ENCODE data around the gene MCCC2.
"Not testable (repeated sequence)": the region's sequence is repeated elsewhere in the genome, so short reads cannot be mapped to it uniquely, and the experiment has no call there.

The MCCC2 gene

DNA sequence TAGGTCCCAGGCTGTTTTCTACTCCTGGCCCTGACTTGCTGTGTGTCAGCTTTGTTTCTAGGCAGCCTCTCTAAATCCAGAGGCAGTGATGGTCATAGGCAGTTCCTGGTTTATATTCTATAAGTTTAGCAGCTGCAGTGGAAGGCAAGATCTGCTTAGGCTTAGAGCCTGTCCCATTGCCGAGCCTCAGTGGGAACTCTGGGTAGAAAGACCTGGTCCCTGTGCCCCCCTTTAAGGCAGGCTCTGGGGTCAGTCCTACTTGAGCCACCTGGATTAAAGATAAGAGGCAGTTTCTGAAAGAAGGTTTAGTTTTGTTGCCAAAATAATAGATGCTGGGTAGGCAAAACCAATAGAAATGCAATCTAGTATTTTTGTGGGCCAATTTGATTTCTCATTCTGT, 13.6 kb downstream of the MCCC2 start:
- DNase-seq (ENCODE audit: low spot score) = no peak

DNA sequence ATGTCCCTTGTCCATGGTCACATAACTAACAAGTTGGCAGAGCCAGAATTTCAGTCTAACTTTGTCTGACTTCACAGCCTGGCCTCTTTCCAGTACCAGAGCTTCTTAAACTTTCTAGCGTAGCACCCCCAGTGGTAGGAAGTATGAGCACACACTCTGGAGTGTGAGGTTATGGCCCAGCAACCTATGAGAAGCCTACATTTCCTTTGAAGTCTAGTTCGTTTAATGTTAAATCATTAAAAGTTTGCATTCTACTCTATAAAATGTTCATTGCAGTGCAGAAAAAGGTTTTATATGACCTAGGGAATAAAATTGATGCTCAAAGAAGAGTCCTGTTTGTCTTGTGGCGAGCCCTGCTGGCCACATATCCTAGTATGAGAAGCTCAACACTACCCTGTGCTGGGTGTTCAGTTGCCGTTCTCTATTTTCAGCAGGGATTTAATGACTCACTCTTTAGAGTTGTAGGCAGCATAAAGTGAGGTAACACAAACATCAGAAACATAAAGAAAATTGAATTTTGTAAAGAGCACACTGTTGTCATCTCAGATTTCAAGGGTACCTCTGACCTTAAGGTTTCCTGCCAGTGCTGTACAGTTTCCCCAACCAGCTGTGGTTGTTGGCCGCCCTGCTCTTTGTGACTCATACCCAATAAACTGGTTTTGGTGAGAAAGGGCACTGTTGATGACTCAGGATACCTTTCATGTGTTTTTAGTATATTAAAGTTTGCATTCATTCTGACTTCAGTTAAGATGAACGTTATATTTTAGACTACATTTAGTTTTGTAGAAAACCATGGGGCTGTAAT, 14.3 kb downstream of the MCCC2 start:
- peak; percentile 92 for DNase-seq (ENCODE audit: low spot score)

DNA sequence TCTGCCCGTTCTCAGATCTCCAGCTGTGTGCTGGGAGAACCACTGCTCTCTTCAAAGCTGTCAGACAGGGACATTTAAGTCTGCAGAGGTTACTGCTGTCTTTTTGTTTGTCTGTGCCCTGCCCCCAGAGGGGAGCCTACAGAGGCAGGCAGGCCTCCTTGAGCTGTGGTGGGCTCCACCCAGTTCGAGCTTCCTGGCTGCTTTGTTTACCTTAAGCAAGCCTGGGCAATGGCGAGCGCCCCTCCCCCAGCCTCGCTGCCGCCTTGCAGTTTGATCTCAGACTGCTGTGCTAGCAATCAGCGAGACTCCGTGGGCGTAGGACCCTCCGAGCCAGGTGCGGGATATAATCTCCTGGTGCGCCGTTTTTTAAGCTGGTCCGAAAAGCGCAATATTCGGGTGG, 22.8 kb downstream of the MCCC2 start:
- not testable (repeated sequence) for DNase-seq (ENCODE audit: low spot score)

DNA sequence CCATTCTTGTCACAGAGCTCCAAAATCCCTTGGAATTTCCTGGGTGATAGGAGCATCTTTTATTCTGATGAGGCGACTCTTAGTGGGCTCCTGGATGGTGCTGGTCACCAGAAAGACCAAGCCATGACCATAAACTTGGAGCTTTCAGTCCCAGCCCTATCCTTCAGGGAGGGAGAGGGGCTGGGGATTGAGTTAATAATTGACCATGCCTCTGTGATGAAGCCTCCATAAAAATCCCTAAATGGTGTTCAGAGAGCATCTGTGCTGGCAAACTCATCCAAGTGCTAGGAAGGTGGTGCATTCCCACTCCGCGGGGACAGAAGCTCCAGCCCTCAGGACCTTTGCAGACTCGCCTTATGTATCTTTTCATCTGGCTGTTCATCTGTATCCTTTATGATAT, 28.7 kb downstream of the MCCC2 start:
- DNase-seq (ENCODE audit: low spot score) = no peak

DNA sequence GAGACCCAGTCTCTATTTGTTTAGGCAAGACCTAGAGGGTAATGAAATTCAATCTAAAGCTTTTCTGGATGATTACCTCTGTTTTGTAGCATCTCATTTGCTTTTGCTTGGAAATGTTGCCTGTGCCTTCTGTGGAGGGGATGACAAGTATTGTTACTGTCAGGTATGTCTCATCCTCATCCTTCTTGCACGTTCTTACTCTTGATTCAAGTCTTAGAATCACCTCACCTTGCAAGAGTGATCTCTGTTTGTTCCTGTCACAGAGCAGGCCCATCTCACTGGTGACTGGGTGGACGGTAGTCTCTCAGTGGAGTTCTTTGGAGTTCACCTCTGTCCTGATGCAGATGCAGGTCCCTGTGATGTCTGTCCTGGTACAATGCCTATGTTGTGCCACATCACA, 33.5 kb downstream of the MCCC2 start:
- no peak for DNase-seq (ENCODE audit: low spot score)

DNA sequence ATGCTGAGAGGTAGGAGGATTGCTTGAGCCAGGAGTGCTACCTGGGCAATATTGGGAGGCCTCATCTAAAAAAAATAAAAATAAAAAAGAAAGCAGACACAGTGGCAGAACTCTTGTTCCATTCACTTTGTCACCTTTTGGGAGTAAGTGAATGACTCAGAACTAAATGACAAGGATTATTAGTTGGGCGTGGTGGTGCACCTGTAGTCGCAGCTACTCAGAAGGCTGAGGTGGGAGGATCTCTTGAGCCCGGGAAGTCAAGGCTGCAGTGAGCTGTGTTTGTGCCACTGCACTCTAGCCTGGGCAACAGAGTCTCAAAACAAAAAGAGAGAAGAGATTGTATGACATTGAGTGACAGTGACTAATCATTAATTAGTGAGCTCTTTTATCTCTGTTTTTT, 34.1 kb downstream of the MCCC2 start:
- no peak for DNase-seq (ENCODE audit: low spot score)

DNA sequence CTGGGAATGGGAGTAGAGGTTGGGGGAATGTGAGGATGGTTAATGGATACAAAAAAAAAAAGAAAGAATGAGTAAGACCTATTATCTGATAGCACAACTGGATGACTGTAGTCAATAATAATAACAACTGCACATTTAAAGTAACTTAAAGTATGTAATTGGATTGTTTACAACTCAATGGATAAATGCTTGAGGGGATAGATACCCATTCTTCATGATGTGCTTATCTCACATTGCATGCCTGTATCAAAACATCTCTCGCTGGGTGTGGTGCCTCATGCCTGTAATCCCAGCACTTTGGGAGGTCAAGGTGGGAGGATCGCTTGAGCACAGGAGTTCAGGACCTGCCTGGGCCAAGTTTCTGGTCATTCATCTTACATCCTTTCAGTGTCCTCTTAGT, 34.6 kb downstream of the MCCC2 start:
- DNase-seq (ENCODE audit: low spot score) = no peak

DNA sequence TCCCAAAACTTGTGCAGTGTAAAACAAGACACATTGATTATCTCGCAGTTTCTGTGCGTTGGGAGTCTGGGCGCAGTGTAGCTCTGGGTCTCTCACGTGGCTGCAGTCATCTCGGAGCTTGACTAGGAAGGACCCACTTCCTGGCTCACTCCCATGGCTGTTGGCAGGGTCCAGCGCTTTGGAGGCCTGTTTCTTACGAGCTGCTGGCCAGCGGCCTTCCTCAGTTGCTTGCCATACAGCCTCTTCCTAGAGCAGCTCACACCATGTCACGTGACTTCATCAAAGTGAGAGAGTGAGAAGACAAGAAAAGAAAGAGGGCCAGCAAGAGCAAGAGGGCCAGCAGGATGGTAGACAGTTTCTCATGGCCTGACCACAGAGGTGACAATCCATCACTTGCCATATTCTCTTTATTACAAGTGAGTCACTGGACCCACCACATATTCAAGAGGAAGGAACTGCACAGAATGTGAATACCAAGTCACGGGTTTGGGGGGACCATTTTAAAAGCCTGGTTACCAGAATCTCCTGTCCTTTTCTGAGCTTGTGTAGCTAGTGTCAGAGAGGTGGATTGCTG, 36.2 kb downstream of the MCCC2 start:
- DNase-seq (ENCODE audit: low spot score) = no peak

DNA sequence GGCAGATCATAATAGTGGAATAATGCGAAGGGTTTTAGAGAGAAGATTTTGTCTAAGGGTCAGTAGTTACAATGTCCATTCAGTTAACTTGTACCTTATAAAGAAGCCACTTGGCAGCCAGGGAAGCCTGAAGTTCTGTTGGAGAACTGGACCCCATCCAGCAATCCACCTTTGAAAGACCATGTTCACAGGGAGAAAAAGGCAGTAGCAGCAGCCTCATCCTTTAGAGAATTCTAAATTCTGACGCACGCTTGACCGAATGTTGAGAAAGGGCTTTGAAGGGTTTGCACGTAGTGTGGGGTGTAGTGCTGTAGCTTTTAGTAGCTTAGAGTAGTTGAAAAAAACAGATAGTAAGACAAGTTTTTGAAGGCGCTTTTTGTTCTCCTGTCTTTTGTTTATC, 42.8 kb downstream of the MCCC2 start:
- no peak for DNase-seq (ENCODE audit: low spot score)

DNA sequence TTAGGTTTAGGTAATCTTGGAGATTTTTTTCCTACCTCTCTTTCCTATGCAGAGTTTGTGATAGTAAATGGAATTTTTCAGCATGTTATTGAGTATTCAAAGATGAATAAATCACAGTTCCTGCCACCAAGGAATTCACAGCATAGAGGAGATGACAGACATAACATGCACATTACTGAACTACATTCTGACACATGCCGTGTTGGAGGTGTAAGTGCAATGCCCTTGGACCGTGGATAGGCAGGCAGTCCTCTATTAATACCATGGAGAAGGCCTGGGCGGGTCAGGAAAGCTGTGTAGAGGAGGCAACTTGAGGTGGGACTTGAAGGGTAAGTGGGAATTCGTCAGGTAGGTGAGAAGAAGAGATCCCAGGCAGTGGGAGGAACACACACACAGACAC, 43.9 kb downstream of the MCCC2 start:
- DNase-seq (ENCODE audit: low spot score) = no peak

DNA sequence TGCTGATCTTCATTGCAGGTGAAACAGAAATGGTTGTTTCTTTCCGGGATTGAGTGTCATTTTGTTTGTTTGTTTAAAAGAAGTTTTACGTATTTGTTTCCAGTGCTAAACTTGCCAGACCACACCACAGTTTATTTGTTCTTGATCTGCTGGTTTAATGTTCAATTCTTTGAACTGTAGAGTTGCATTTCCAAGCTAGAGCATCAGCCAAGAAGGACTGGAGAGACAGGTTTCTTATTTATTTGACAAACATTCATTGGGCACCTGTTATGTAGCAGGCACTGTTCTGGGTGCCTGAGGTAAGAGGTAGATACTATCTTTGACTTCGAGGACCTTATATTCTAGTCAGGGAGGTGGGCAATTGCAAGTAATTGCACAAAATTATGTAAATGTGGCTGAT, 45.0 kb downstream of the MCCC2 start:
- DNase-seq (ENCODE audit: low spot score) = no peak

DNA sequence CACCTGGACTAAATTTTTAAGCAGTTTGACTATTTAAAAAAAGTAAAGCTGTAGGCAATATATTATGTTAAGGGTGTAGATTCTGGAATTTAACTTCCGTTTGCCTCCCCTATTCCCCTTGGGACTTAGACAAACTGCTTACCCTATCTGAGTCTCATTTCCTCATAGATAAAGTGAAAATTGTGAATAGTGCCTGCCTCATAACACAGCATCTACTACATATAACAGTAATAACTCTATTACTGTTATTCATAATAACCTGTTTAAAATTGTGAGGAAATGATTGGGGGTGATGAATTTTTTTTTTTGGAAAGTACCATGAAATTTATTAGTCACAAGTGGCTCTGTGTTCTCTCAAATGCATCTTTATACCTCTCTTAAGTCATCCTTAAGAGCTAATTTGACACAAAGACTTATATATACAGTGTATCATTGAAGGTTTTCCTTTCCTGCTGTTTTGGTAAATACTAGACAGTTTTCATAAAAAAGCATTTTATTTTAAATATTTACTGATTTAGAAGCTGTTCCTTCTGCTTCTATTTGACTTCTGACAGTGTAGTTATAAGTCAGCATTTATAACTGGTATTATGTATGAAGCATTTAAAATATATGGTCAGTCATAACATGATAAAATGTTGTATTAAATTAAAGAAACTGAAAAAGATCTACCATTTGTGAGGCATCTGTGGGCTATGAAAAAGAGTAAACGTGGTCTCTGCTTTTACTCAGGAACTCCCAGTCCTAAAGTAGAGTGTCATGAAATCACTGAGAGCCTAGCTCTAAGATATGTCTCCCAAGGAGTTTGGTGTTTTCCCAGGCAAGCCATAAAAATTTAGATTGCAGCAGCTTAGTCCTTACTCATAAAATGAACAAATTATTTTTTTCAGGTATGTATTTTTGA, 46.4 kb downstream of the MCCC2 start:
- DNase-seq (ENCODE audit: low spot score) = no peak

DNA sequence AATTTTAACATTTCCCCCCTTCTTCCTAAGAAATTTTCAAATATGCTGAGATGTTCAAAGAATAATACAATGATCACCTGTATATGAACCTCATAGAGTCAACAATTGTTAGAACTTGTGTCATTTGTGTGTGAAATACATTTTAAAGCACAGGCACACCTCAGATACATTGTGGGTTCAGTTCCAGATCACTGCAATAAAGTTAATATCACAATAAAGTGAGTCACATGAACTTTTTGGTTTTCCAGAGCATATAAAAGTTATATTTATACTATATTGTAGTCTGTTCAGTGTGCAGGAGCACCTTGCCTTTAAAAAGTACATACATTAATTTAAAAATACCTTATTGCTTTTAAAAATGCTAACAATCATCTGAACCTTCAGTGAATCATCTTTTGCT, 50.0 kb downstream of the MCCC2 start:
- DNase-seq (ENCODE audit: low spot score) = no peak

DNA sequence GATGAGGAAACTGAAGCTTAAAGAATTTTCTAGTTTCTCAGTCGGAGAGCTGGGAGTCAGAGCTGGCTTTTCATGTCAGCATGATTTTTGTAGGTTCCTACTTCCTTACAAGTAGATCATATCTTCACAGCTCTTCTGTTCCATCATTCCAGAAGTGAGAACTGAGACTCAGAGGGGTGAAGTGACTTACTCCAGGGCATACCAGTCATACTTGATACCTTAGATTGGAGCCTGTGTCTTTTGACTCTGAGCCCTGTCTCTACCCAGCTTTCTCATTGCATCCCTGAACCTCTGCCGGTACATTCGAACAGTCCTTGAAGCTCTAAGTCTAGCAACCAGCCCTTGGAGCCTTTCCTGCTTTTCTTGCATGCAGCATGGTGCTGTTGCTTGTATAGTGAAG, 53.3 kb downstream of the MCCC2 start:
- DNase-seq (ENCODE audit: low spot score) = no peak

DNA sequence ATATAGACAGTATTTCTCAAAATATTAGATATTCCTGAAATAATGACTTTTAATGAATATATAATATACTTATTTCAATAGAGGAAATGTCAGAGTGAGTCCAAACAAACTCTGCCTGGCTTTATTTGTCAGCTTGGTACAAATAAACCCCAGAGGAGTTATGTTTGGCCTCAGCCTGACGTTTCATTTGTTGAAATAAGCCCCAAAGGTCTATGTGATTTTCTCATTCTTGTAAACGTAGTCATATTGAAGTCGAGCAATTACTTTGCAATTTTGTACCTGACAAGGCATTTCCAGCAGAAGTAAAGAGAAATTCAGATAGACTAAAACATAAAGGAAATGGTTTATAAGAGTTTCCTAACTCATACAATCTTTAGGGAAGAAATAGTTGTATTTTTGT, 57.9 kb downstream of the MCCC2 start:
- DNase-seq (ENCODE audit: low spot score) = no peak

DNA sequence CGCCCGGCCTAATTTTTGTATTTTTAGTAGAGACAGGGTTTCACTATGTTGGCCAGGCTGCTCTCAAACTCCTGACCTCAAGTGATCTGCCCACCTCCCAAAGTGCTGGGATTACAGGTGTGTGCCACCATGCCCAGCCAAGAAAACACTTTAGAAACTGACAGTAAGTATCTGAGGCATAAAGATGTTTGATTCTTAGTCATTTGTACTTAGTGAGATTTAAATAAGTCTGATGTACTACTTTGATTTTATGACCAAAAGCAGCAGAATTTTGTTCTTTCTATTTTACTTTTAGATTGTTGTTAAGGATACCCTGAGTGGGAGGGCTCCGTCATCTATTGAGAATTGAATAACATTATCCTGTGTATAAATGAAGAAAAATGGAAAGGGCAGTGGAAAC, 63.8 kb downstream of the MCCC2 start:
- not testable (repeated sequence) for DNase-seq (ENCODE audit: low spot score)

DNA sequence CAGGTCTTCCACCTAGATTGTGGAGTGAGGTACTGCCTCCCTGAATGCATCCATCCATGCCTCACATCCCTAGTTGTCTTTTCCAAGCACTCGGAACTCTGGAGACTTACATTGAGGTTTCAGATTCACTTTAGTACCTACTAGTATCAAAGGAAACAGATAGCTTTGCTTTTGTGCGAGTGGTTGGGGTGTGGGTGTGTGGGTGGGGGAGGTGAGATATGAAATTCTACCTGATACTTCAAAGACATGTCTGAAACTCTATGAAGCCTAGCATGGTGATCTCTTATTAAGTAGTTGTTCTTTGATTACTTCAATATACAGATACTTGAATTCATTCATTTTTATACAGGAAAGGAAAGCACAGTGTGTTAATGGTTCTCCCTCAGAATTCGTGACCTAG, 64.4 kb downstream of the MCCC2 start:
- no peak for DNase-seq (ENCODE audit: low spot score)

DNA sequence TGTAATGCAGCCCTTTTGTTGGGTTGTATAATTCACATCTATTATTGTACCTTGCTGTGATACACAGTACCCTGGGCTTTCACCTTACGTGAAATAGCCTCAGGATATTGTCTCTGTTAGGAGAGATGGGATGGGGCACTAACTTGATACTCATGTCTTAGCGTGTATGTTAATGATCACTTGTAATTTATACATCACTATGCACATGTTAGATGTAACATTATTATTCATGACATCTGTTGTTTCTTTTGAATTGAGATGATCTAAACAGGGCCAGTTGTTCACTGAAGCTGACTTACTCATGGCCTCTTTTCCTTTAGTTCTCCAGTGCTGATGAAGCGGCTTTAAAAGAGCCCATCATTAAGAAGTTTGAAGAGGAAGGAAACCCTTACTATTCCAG, 65.2 kb downstream of the MCCC2 start:
- no peak for DNase-seq (ENCODE audit: low spot score)

DNA sequence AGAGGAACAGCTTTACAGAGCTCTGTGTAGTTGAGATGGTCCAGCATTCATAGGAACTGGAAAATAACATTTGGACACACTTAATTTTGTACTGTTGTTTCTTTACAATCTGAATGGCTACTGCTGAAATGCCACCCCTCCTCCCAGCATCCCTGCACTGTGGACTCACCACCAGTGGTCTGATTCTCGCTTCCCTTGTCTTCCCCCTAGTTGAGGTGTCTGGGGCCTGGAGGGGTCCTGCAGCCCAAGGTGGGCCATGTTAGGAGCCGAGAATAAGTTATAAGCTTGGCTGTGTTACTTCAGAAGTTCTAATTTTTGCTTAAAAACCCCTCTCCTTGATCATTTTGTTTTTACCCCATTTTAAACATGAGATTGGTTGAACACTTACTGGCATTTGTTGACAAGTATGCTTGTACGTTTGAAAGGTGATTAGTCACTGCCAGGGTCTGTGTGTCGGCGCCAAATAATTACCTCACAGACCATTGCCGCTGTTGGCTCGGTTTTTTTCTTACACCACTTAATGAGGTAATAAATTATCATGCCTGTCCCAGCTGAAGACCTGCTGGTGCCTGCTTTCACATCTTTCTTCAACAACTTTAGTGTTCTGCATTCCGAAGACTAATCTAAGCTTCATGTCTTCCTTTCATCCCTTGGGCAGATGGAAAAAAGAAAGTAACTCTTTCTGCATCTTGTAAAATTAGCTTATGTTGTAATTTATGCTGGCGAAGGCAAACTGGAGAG, 65.8 kb downstream of the MCCC2 start:
- DNase-seq (ENCODE audit: low spot score) = no peak

DNA sequence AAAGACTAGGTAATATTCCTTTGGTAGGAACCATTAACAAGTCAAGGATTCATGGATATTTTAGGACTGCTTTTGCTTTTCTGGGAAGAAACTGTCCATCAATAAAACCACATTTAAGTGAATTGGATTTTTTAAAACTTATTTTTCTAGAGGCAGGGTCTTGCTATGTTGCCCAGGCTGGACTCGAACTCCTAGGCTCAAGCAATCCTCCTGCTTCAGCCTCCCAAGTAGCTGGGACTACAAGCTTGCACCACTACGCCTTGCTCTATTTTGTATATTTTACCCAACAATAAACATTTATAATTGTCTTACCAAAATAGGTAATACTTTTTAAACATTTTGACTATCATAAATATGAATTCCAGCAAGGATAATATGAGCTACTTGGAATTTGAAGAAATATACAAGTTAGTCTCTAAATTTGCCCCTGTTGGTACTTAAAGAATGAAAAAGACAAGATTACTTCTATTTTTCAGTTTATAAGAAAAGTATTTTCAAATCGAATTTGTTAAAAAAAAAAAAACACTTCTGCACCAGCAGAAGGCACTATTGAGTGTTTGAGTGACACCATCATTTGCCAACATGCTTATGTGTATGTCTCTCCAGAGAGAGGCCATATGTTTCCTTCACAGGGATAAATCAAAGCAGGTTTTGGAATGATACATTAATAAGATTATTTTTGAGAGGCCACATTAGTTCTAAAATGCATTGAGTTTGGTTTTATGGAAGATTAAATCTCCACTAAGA, 71.9 kb downstream of the MCCC2 start:
- no peak for DNase-seq (ENCODE audit: low spot score)

DNA sequence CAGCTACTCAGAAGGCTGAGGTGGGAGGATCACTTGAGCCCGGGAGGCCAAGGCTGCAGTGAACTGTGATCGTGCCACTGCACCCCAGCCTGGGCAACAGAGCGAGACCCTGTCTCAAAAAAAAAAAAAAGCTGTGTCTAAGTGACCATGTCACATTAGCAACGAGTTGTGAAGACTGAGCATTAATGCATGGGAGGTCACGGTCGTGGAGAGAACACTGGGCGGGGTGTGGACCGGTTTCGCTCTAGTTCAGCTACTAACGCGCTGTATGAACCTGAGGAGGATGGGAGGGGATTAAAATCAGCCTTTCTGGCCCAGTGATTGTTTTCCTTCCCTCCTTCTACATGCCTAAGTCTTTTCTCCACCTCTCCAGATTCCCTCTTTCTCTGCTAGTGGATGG, 75.2 kb downstream of the MCCC2 start:
- DNase-seq (ENCODE audit: low spot score) = no peak
